Upper lobe of right lung (tissue), 1 donor: Measurements from ENCODE around the gene RFFL. TPM values are rescaled to one million over a fixed set of nuclear protein-coding genes. Genes with fewer than 3 reads are reported as not detected.
A peak's percentile ranks its signal among the peaks of the same experiment; 100 is the strongest.

ENCODE experiments used
- ATAC-seq: fragments of 200-7000 bp; cut with Tn5 transposase; one replicate; pipeline ENCODE4 v1.9.1; 2020; ENCODE audit warnings: mild to moderate bottlenecking, moderate library complexity
- DNase-seq: peaks from one replicate; pipeline ENCODE4 v3.0.0-alpha.2; 2020
- H3K27ac ChIP-seq: fragments of 200-600 bp; one replicate; pipeline ENCODE4 v1.8.0; 2022
- H3K27me3 ChIP-seq: fragments of 200-600 bp; one replicate; pipeline ENCODE4 v1.8.0; 2022; ENCODE audit warnings: mild to moderate bottlenecking
- H3K36me3 ChIP-seq: fragments of 200-600 bp; one replicate; pipeline ENCODE4 v1.8.0; 2022
- H3K4me1 ChIP-seq: fragments of 200-600 bp; one replicate; pipeline ENCODE4 v1.8.0; 2022
- H3K4me3 ChIP-seq: fragments of 200-600 bp; one replicate; pipeline ENCODE4 v1.8.0; 2022; ENCODE audit warnings: mild to moderate bottlenecking
- H3K9me3 ChIP-seq: fragments of 200-600 bp; one replicate; pipeline ENCODE4 v1.8.0; 2022
- CTCF ChIP-seq: fragments of 200-600 bp; IDR thresholded peaks from one replicate; pipeline ENCODE4 v1.8.0; 2022; ENCODE audit warnings: antibody characterized with exemption
- intact Hi-C: fragments of 100-400 bp; cut with DNase I; formaldehyde crosslinking; loops from one replicate; pipeline ENCODE4 v1.11.0; 2022
- total RNA-seq: library from RNA; stranded (reverse); fragmentation: NEBNext Ultra II Directional; extraction: Animal tissue kit (Norgen Biotek cat#: 25700); gene quantifications from one replicate; pipeline ENCODE4 v1.2.1, GENCODE V29; 2021
- donor health status: DM: no; HTN: yes; CAD: no; lungs with severe emphysema.

Gene RFFL
- total RNA-seq, 1 donor from 2014 or later, result 27.9 TPM

- intact Hi-C loops, result no loop called here
Measured at GRCh38 chr17:34999456-34999855, 64.1 kb downstream of the RFFL start.

GRCh38 chr17:34998205-34998604 lies 65.3 kb downstream of the RFFL start:
- ATAC-seq (peak; percentile 89), DNase-seq (peak; percentile 77)
- Histone ChIP-seq H3K27ac (peak overlapping the region; percentile 42), H3K4me1 (peaks cover 13% of the 10 kb centered on the region), H3K4me3 (no peak overlapping the region), H3K36me3 (peaks cover 57% of the 10 kb centered on the region), H3K9me3 (no peaks in the 10 kb centered on the region), H3K27me3 (no peaks in the 10 kb centered on the region)
- peak; percentile 56 for TF ChIP-seq CTCF
- intact Hi-C loops, result no loop called here

More at GRCh38 chr17:34999456-34999855, 64.1 kb downstream of the RFFL start:
- no peak for ATAC-seq
- DNase-seq, result no peak
- no peak for TF ChIP-seq CTCF
- no peak overlapping the region for H3K4me3 ChIP-seq
- peaks cover 48% of the 10 kb centered on the region for H3K36me3 ChIP-seq
- no peaks in the 10 kb centered on the region for H3K27me3 ChIP-seq
- H3K9me3 ChIP-seq, result no peaks in the 10 kb centered on the region
- no peak overlapping the region for H3K27ac ChIP-seq
- H3K4me1 ChIP-seq, result peaks cover 13% of the 10 kb centered on the region

GRCh38 chr17:34997355-34997862 lies 66.1 kb downstream of the RFFL start:
- Histone ChIP-seq H3K27me3 (no peaks in the 10 kb centered on the region), H3K9me3 (no peaks in the 10 kb centered on the region), H3K4me3 (no peak overlapping the region), H3K4me1 (peaks cover 13% of the 10 kb centered on the region), H3K36me3 (peaks cover 57% of the 10 kb centered on the region), H3K27ac (peak overlapping the region; percentile 42)
- intact Hi-C loops, result no loop called here
- ATAC-seq (peak; percentile 41), DNase-seq (no peak)
- no peak for TF ChIP-seq CTCF

- H3K27me3 ChIP-seq, result no peaks in the 10 kb centered on the region
- H3K9me3 ChIP-seq, result no peaks in the 10 kb centered on the region
- peaks cover 57% of the 10 kb centered on the region for H3K36me3 ChIP-seq
- no peak for TF ChIP-seq CTCF
- intact Hi-C loops, result no loop called here
- no peak overlapping the region for H3K4me3 ChIP-seq
- H3K4me1 ChIP-seq, result peaks cover 13% of the 10 kb centered on the region
- no peak for ATAC-seq
- no peak for DNase-seq
- no peak overlapping the region for H3K27ac ChIP-seq
Measured at GRCh38 chr17:34996422-34997285, 66.9 kb downstream of the RFFL start.

- Histone ChIP-seq H3K27ac (no peak overlapping the region), H3K27me3 (no peaks in the 10 kb centered on the region), H3K4me1 (peaks cover 13% of the 10 kb centered on the region), H3K36me3 (peaks cover 59% of the 10 kb centered on the region), H3K4me3 (no peak overlapping the region), H3K9me3 (no peaks in the 10 kb centered on the region)
- intact Hi-C loops, result no loop called here
- TF ChIP-seq CTCF, result no peak
- no peak for ATAC-seq
- DNase-seq, result no peak
Measured at GRCh38 chr17:34993031-34993430, 70.5 kb downstream of the RFFL start.
